Measurements from ENCODE around the gene LYPD6B. TPM values are rescaled to one million over a fixed set of nuclear protein-coding genes. Genes with fewer than 3 reads are reported as not detected.

The LYPD6B gene
- total and polyA plus RNA-seq, 4 donors: 5.7 to 11.0 (median 8.9) TPM

DNA sequence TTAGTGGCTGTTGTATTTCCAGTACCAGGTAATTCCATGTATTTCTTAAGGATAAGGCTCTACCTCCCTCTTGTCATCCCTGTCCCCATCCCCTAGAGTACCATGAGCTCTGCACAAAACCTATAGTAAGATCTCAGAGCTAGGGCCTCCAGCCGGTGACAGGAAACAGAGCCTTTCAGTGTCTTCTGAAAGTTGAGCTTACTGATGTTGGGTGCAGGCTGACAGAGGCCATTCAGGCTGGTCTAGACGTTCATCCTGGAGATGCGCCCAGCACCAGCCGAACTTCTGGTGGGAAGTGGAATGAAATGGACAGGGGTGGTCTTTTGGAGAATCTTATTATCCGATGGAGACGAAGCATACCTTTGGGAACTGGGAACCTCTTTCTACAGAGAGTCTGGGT, 16.7 kb upstream of the LYPD6B start:
- WGBS (ENCODE audit: insufficient coverage): 84% methylated on average over 4 of the region's 6 CpGs
- H3K4me1 ChIP-seq (ENCODE audit: control insufficient read depth, insufficient read depth, low read length): peaks cover 4% of the 10 kb centered on the region
- no peak overlapping the region for H3K4me3 ChIP-seq (ENCODE audit: low read depth, low read length)
- no peaks in the 10 kb centered on the region for H3K9me3 ChIP-seq (ENCODE audit: control insufficient read depth, insufficient read depth, low read length)
- no peaks in the 10 kb centered on the region for H3K27me3 ChIP-seq (ENCODE audit: control insufficient read depth, insufficient read depth, low read length)
- H3K27ac ChIP-seq (ENCODE audit: low read depth, low read length): no peak overlapping the region
- DNase-seq (ENCODE audit: low read depth in 4 of 6, low spot score in 6 of 6): no peak
- peaks cover under 1% of the 10 kb centered on the region for H3K36me3 ChIP-seq (ENCODE audit: control insufficient read depth, insufficient read depth, low read length)

GRCh38 chr2:149023091-149023490, 15.4 kb upstream of the LYPD6B start:
- no peaks in the 10 kb centered on the region for H3K27me3 ChIP-seq (ENCODE audit: control insufficient read depth, insufficient read depth, low read length)
- DNase-seq (ENCODE audit: low read depth in 4 of 6, low spot score in 6 of 6): no peak
- H3K36me3 ChIP-seq (ENCODE audit: control insufficient read depth, insufficient read depth, low read length): no peaks in the 10 kb centered on the region
- WGBS (ENCODE audit: insufficient coverage): no CpG with 5 or more reads among the region's 6 CpGs
- H3K4me1 ChIP-seq (ENCODE audit: control insufficient read depth, insufficient read depth, low read length): peaks cover 4% of the 10 kb centered on the region
- no peak overlapping the region for H3K27ac ChIP-seq (ENCODE audit: low read depth, low read length)
- no peak overlapping the region for H3K4me3 ChIP-seq (ENCODE audit: low read depth, low read length)
- H3K9me3 ChIP-seq (ENCODE audit: control insufficient read depth, insufficient read depth, low read length): no peaks in the 10 kb centered on the region

DNA sequence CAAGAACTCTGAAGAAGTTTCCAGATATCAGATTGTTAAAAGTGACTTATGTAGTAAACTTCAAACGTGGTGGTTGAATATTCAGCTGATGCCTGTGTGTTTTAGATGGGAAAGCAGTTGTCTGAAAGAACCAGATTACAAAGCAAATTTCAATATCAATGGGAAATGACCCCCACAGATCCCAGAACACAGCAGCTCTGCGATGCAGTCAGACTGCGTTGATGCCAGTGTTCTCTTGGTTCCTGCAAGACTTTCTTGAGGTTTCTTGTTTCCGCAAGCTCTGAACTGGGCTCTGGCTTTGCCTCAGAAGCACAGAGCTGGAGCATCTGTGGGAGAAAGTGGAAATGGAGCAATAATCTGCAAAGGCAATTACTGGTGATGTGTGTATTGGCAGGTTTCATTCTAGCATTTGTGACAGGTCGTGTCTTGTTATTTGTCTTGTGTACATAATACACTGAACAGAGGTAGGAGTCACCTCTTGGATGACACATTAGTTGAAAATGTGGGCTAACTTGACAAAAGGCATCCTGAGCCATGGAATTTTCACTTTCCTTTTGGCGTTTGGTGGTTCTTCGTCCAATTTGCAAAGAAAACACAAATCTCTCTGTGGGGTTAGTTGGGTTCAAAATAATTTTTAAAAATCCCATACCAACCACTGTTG, 10.8 kb upstream of the LYPD6B start:
- WGBS (ENCODE audit: insufficient coverage): 55% methylated on average over 4 of the region's 7 CpGs
- H3K27ac ChIP-seq (ENCODE audit: low read depth, low read length): no peak overlapping the region
- no peak for DNase-seq (ENCODE audit: low read depth in 4 of 6, low spot score in 6 of 6)
- H3K4me1 ChIP-seq (ENCODE audit: control insufficient read depth, insufficient read depth, low read length): no peaks in the 10 kb centered on the region
- H3K36me3 ChIP-seq (ENCODE audit: control insufficient read depth, insufficient read depth, low read length): no peaks in the 10 kb centered on the region
- no peak overlapping the region for H3K4me3 ChIP-seq (ENCODE audit: low read depth, low read length)
- H3K9me3 ChIP-seq (ENCODE audit: control insufficient read depth, insufficient read depth, low read length): no peaks in the 10 kb centered on the region
- H3K27me3 ChIP-seq (ENCODE audit: control insufficient read depth, insufficient read depth, low read length): no peaks in the 10 kb centered on the region

DNA sequence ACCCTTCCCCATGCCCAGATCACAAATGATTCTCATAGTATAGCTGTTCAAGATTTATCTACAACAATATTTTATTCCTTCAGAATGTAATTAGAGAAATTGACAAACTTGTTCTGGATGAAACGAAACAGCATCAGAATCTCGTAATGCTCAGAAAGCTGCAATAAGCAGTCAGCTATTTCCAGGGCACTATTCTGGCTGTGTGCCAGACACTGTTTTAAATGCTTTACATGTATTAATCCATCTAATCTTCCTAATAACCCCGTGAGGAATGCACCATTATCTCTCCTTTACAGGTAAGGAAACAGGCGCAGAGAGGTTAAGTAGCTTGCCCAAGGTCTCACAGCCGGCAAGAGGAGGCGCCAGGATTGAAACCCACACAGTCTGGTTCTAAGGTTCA, 10.1 kb upstream of the LYPD6B start:
- WGBS (ENCODE audit: insufficient coverage): 100% methylated on average over 2 of the region's 6 CpGs
- no peak overlapping the region for H3K27ac ChIP-seq (ENCODE audit: low read depth, low read length)
- H3K4me1 ChIP-seq (ENCODE audit: control insufficient read depth, insufficient read depth, low read length): no peaks in the 10 kb centered on the region
- H3K27me3 ChIP-seq (ENCODE audit: control insufficient read depth, insufficient read depth, low read length): no peaks in the 10 kb centered on the region
- no peaks in the 10 kb centered on the region for H3K9me3 ChIP-seq (ENCODE audit: control insufficient read depth, insufficient read depth, low read length)
- peak in 1 of 6 donors; percentile 28 for DNase-seq (ENCODE audit: low read depth in 4 of 6, low spot score in 6 of 6)
- no peak overlapping the region for H3K4me3 ChIP-seq (ENCODE audit: low read depth, low read length)
- no peaks in the 10 kb centered on the region for H3K36me3 ChIP-seq (ENCODE audit: control insufficient read depth, insufficient read depth, low read length)

DNA sequence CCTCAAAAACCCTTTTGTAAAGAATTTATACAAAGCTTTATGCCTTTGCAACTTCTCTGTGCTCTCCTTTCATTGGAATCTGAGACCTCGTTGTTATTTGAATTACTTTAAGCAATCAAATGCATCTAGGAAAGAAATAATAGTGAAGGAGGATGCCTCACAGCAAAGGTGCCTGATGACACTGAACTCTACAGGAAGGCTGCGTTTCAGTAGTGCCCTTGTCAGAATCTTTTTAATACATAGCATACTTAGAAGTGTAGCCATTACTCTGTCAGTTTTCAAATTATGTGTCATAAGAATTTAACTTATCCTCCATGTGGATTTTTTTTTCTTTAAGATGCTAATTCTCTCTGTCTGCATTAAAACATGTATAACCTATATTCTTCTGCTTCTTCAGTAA, 9.6 kb upstream of the LYPD6B start:
- H3K4me1 ChIP-seq (ENCODE audit: control insufficient read depth, insufficient read depth, low read length): no peaks in the 10 kb centered on the region
- no peaks in the 10 kb centered on the region for H3K9me3 ChIP-seq (ENCODE audit: control insufficient read depth, insufficient read depth, low read length)
- H3K4me3 ChIP-seq (ENCODE audit: low read depth, low read length): no peak overlapping the region
- H3K36me3 ChIP-seq (ENCODE audit: control insufficient read depth, insufficient read depth, low read length): no peaks in the 10 kb centered on the region
- no peaks in the 10 kb centered on the region for H3K27me3 ChIP-seq (ENCODE audit: control insufficient read depth, insufficient read depth, low read length)
- H3K27ac ChIP-seq (ENCODE audit: low read depth, low read length): no peak overlapping the region
- no peak for DNase-seq (ENCODE audit: low read depth in 4 of 6, low spot score in 6 of 6)
- WGBS (ENCODE audit: insufficient coverage): no CpG with 5 or more reads among the region's 2 CpGs

- Histone ChIP-seq H3K27ac (ENCODE audit: low read depth, low read length) (no peak overlapping the region), H3K36me3 (ENCODE audit: control insufficient read depth, insufficient read depth, low read length) (no peaks in the 10 kb centered on the region), H3K27me3 (ENCODE audit: control insufficient read depth, insufficient read depth, low read length) (no peaks in the 10 kb centered on the region), H3K4me3 (ENCODE audit: low read depth, low read length) (no peak overlapping the region), H3K4me1 (ENCODE audit: control insufficient read depth, insufficient read depth, low read length) (no peaks in the 10 kb centered on the region), H3K9me3 (ENCODE audit: control insufficient read depth, insufficient read depth, low read length) (no peaks in the 10 kb centered on the region)
- no peak for DNase-seq (ENCODE audit: low read depth in 4 of 6, low spot score in 6 of 6)
- WGBS (ENCODE audit: insufficient coverage): 93% methylated on average over 4 of the region's 11 CpGs
Observed at GRCh38 chr2:149029307-149029965, 9.1 kb upstream of the LYPD6B start.

GRCh38 chr2:149031396-149031795, 7.1 kb upstream of the LYPD6B start:
- WGBS (ENCODE audit: insufficient coverage): 100% methylated on average over 2 of the region's 4 CpGs
- Histone ChIP-seq H3K9me3 (ENCODE audit: control insufficient read depth, insufficient read depth, low read length) (no peaks in the 10 kb centered on the region), H3K4me1 (ENCODE audit: control insufficient read depth, insufficient read depth, low read length) (no peaks in the 10 kb centered on the region), H3K4me3 (ENCODE audit: low read depth, low read length) (no peak overlapping the region), H3K36me3 (ENCODE audit: control insufficient read depth, insufficient read depth, low read length) (no peaks in the 10 kb centered on the region), H3K27ac (ENCODE audit: low read depth, low read length) (no peak overlapping the region), H3K27me3 (ENCODE audit: control insufficient read depth, insufficient read depth, low read length) (no peaks in the 10 kb centered on the region)
- no peak for DNase-seq (ENCODE audit: low read depth in 4 of 6, low spot score in 6 of 6)

GRCh38 chr2:149033716-149034115, 4.8 kb upstream of the LYPD6B start:
- no peak for DNase-seq (ENCODE audit: low read depth in 4 of 6, low spot score in 6 of 6)
- Histone ChIP-seq H3K4me3 (ENCODE audit: low read depth, low read length) (no peak overlapping the region), H3K4me1 (ENCODE audit: control insufficient read depth, insufficient read depth, low read length) (peaks cover 4% of the 10 kb centered on the region), H3K27me3 (ENCODE audit: control insufficient read depth, insufficient read depth, low read length) (peaks cover 9% of the 10 kb centered on the region), H3K27ac (ENCODE audit: low read depth, low read length) (no peak overlapping the region), H3K9me3 (ENCODE audit: control insufficient read depth, insufficient read depth, low read length) (no peaks in the 10 kb centered on the region), H3K36me3 (ENCODE audit: control insufficient read depth, insufficient read depth, low read length) (no peaks in the 10 kb centered on the region)
- 65% methylated on average over 5 of the region's 8 CpGs for WGBS (ENCODE audit: insufficient coverage)

- no peaks in the 10 kb centered on the region for H3K36me3 ChIP-seq (ENCODE audit: control insufficient read depth, insufficient read depth, low read length)
Observed at GRCh38 chr2:149034406-149034805, 4.1 kb upstream of the LYPD6B start.

More at GRCh38 chr2:149034406-149034805, 4.1 kb upstream of the LYPD6B start:
- Histone ChIP-seq H3K4me1 (ENCODE audit: control insufficient read depth, insufficient read depth, low read length) (peaks cover 10% of the 10 kb centered on the region), H3K27me3 (ENCODE audit: control insufficient read depth, insufficient read depth, low read length) (peaks cover 15% of the 10 kb centered on the region), H3K9me3 (ENCODE audit: control insufficient read depth, insufficient read depth, low read length) (no peaks in the 10 kb centered on the region), H3K27ac (ENCODE audit: low read depth, low read length) (no peak overlapping the region), H3K4me3 (ENCODE audit: low read depth, low read length) (no peak overlapping the region)
- DNase-seq (ENCODE audit: low read depth in 4 of 6, low spot score in 6 of 6): no peak
- whole genome bisulfite sequencing (ENCODE audit: insufficient coverage): 64% methylated on average over 6 of the region's 6 CpGs

All from spinal cord (tissue), 10 donors.